IPS-18c (cell line): ENCODE data around the gene HNRNPA2B1.

Experiments
- H3K4me3 ChIP-seq: 2 replicates; pipeline ENCODE4 v1.7.0; 2013; ENCODE audit warnings: low read depth, mild to moderate bottlenecking, low read length, moderate library complexity; ENCODE audit not compliant: insufficient read depth
- H3K9me3 ChIP-seq: one replicate; pipeline ENCODE4 v1.6.1; 2013; ENCODE audit warnings: mild to moderate bottlenecking, low read length, moderate library complexity; ENCODE audit not compliant: control insufficient read depth, insufficient read depth

The HNRNPA2B1 gene

GRCh38 chr7:26200444-26201246, at the start of gene HNRNPA2B1:
Gene HNRNPA2B1 (minus strand): TSS chr7:26200746. CDS start chr7:26200577, 169 bp downstream.
- Histone ChIP-seq H3K4me3 (peak within 1 kb of the TSS; percentile 88), H3K9me3 (no peaks in the 10 kb centered on the region)

DNA sequence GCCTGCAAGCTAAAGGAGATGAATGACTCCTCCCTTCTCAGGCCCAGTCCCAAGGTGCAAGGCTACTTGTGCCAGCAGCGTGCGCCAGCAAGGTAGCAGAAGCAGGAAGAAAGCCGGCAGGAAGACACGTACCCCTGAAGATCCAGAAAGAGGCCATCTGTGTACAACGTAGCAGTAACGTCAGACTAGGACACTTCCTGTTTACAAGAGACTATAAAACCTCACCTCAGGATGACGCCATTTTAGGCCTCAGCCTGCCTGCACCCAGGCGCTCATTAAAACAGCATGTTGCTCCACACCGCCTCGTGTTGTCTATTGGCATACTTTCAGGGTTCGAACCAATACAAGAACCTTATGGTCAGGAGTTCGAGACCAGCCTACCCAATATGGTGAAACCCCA, 49.7 kb upstream of the HNRNPA2B1 start:
- Histone ChIP-seq H3K9me3 (no peaks in the 10 kb centered on the region), H3K4me3 (no peak overlapping the region)

DNA sequence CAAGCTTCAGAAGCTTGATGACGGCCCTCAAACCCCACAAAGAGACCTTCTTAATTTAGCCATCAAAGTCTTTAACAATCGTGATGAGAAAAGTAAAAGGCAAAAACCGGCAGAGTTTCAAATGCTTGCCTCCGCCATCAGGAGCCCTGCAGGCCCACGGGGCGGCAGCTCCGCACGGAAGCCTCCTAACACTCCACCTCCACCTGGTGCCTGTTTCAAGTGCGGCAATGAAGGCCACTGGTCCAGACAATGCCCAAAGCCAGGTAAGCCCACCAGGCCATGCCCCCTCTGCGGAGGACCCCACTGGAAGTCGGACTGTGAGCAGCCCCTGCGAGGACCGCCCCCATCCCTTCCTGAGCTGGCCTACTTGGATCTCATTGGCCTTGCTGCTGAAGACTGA, 44.6 kb upstream of the HNRNPA2B1 start:
- H3K4me3 ChIP-seq = no peak overlapping the region
- no peaks in the 10 kb centered on the region for H3K9me3 ChIP-seq

- no peak overlapping the region for H3K4me3 ChIP-seq
- H3K9me3 ChIP-seq = no peaks in the 10 kb centered on the region
Observed at GRCh38 chr7:26238032-26238431, 37.5 kb upstream of the HNRNPA2B1 start.

DNA sequence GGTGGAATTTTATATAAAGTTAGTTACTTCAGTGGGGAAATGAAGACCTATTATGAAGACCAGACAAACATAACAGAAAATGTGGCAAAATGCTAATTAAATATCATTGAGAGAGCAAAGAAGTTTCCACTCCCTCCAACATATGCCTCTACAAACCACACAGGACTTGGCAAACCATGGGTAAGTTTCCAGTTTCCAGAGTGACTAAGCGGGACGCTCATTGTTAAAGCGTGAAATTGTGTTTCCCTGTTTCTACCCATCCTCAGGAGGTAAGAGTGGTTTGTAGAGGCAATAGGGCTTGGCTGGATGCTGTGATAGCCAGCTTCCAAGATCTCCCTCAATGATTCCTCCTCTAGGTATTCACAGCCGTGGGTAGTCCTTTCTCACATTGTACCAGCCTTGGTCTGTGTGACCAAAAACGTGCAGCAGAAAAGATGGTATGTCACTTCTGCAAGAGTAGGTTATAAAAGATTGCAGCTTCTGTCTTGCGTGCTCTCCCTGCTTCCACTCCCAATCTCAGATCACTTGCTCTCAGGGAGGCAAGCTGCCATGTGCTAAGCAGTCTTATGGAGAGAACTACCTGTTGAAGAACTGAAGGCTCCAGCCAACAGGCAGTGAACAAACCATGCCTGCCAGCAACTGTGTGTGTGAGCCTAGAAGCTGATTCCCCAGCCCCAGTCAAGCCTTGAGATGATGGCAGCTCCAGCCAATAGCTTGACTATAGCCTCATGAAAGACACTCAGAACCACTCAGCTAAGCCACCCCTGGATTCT, 36.7 kb upstream of the HNRNPA2B1 start:
- Histone ChIP-seq H3K4me3 (no peak overlapping the region), H3K9me3 (no peaks in the 10 kb centered on the region)

- Histone ChIP-seq H3K9me3 (no peaks in the 10 kb centered on the region), H3K4me3 (no peak overlapping the region)
Observed at GRCh38 chr7:26233902-26234511, 33.5 kb upstream of the HNRNPA2B1 start.

GRCh38 chr7:26227987-26228386, 27.4 kb upstream of the HNRNPA2B1 start:
- no peaks in the 10 kb centered on the region for H3K9me3 ChIP-seq

DNA sequence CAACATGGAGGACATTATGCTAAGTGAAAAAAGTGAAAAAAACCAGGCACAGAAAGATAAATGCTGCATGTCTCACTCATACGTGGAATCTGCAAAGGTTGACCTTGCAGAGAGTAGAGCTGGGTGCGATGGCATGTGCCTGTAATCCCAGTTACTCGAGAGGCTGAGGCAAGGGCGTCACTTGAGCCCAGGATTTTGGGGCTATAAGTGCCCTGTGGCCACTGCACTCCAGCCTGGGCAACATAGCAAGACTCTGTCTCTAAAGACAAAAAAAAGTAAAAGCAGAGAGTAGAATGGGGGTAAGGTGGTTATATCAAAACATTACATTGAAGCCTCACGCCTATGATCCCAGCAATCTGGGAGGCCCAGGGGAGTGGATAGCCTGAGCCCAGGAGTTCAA, 23.8 kb upstream of the HNRNPA2B1 start:
- H3K4me3 ChIP-seq = no peak overlapping the region
- H3K9me3 ChIP-seq = no peaks in the 10 kb centered on the region

More at GRCh38 chr7:26227987-26228386, 27.4 kb upstream of the HNRNPA2B1 start:
- H3K4me3 ChIP-seq = no peak overlapping the region

DNA sequence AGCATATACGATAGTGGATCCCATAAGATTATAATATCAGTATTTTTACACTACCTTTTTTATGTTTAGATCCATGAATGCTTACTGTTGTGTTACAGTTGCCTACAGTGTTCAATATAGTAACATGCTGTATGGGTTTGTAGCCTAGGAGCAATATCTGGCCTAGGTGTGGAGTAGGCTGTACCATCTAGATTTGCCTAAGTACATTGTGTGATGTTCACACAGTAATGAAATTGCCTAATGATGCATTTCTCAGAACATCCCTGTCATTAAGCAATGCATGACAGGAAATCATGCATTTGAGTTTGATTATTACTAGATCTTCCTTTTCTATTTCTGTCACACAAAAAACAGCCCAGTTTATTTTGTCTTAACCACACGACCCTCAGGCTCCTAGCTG, 15.5 kb upstream of the HNRNPA2B1 start:
- no peaks in the 10 kb centered on the region for H3K9me3 ChIP-seq
- no peak overlapping the region for H3K4me3 ChIP-seq

DNA sequence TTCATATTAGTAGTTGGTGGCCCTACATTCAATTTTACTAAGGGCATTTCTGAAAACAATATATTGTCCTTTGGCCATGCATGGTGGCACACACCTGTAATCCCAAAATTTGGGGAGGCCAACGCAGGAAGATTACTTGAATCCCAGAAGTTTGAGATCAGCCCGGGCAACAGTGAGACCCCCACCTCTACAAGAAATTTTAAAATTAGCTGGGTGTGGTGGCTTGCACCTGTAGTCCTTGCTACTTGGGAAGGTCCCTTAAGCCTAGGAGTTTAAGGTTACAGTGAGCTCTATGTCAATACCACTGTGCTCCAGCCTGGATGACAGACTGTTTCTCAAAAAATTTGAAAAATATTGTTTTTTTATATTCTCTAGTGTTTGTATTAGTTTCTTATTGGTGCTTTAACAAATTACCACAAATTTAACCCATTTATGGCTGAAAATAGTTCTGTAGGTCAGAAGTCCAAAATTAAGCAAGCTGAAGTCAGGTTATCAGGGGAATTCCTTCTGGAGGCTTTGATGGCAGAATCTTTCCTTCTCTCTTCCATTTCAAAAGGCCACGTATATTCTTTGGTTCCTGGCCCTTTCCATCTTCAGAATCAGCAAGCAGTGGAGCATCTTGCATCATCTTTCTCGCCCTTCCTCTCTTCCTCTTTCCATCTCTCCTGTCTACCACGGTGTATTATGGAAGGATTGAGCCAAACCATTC, 13.4 kb upstream of the HNRNPA2B1 start:
- no peaks in the 10 kb centered on the region for H3K9me3 ChIP-seq
- H3K4me3 ChIP-seq = no peak overlapping the region

DNA sequence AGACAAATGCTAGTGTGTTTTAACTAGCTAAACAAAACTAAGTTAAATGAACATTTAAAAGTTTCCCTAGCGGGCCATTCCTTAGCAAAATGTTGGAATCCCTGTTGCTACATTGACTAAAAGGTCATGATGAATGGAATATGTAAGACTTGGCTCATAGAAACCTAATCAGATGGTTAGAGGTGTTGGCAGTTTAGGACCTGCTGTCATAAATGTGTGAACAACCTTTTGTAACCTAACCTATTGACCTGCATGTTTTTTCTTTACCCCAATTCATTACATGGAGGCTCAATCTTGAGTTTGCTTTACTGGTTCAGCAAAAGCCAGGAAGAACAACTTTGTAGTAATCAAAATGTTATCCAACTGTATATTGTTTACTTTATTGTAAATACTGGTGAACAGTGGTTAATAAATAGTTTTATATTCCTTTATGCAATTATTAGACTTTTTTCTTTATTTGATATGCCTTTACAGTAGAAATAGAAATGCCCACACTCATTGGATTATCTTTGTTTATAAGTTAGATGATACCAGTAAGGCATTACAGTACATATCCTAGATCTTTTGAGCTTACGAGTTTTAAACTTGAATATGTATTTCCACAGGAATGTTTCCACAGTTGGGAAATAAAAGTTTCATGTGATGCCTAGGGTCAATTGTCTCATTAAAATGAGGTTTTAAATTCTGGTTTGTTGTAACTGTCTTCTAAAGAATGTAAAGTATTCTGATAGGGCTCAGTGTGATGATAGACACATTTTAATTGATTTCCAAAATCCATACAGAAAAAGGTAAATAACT, 12.6 kb upstream of the HNRNPA2B1 start:
- H3K9me3 ChIP-seq = no peaks in the 10 kb centered on the region
- no peak overlapping the region for H3K4me3 ChIP-seq

- no peak overlapping the region for H3K4me3 ChIP-seq
- no peaks in the 10 kb centered on the region for H3K9me3 ChIP-seq
Observed at GRCh38 chr7:26208040-26208439, 7.5 kb upstream of the HNRNPA2B1 start.

DNA sequence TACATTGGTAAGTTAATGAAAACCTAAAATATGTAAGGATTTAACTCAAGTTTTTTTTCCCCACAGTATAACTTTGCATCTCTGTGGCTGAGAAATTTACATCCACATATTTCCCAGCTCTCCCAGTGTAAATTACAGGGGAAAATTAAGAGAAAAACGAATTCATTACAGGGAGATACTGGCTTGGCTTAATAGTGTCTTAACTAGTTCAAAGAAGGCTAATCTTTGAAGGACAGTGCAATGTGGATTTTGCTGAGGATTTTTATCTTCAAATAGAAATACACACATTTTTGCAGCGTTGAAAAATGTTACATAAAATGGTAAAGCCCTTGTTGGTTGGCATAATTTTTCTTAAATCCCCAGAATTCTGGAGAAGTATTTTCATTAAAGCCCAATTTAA, 2.5 kb upstream of the HNRNPA2B1 start:
- Histone ChIP-seq H3K4me3 (peak overlapping the region; percentile 82), H3K9me3 (no peaks in the 10 kb centered on the region)

DNA sequence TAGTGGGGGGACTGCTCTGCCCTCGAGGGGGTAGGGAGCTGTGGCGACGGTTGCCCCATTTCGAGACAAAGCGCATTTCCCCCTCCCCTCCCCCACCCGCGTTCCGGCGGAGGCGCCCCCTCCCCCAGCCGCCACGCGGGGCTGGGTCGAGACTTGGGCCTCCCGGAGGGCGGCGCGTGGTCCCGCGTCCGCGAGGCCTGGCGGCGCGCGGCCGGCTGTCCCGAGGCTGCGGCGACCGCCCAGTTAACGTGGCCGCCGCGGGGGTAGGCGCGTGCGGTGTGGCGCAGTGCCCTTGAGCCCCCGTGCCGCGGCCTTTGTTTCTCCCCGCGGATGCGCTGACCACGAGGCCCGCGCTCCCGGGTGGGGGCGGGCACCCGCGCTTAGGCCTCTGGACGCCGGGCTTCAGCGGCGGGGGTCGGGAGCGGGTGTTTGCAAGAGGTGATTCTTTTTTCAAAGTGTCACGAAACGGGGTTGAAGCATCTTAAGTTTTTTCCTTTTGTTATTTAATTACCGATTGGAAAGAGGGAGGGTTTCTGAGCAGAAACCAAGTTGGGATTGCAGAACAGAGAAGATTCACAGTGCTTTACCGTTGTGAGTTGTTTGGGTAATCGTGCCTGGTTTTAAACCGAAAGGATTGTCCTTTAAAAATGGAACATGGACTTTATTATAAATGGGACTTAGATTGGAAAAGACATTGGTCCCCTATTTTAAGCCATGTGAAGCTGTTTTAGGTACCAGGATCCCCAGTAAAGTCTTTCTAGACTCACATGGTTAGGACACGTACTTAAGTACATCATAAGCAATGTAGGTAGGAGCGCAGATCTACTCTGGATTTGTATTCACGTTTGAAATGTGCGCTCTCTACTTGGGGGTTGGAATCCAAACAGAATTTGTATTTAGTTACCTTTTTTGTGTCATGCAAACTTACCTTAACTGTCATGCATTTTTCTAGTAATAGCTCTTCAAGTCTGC, 1.8 kb upstream of the HNRNPA2B1 start:
- peak overlapping the region; percentile 82 for H3K4me3 ChIP-seq
- no peaks in the 10 kb centered on the region for H3K9me3 ChIP-seq

DNA sequence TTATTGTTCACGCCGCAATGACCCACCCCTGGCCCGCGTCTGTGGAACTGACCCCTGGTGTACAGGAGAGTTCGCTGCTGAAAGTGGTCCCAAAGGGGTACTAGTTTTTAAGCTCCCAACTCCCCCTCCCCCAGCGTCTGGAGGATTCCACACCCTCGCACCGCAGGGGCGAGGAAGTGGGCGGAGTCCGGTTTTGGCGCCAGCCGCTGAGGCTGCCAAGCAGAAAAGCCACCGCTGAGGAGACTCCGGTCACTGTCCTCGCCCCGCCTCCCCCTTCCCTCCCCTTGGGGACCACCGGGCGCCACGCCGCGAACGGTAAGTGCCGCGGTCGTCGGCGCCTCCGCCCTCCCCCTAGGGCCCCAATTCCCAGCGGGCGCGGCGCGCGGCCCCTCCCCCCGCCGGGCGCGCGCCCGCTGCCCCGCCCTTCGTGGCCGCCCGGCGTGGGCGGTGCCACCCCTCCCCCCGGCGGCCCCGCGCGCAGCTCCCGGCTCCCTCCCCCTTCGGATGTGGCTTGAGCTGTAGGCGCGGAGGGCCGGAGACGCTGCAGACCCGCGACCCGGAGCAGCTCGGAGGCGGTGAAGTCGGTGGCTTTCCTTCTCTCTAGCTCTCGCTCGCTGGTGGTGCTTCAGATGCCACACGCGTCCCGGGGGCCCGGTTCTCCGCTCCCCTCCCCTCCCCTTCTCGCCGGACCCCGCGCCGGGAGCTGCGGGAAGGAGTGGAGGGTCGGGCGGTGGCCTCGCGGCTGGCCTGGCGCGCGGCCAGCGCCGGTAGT, 887 bp upstream of the HNRNPA2B1 start, which contains the start of gene CBX3:
CBX3 (plus strand) TSS at position 499 of the 772 bp plus-strand sequence. CDS start 1,254 bp downstream, outside the sequence.
- H3K4me3 ChIP-seq = peak within 1 kb of the TSS; percentile 88
- H3K9me3 ChIP-seq = no peaks in the 10 kb centered on the region
